ENCODE results near the gene TTC31. TPM values are rescaled to one million over a fixed set of nuclear protein-coding genes. Genes with fewer than 3 reads are reported as not detected.

The TTC31 gene
- total and polyA plus RNA-seq, 2 donors (not counting 1 experiment from before 2014, with no cell fraction given), result 68.5 to 72.3 TPM

DNA sequence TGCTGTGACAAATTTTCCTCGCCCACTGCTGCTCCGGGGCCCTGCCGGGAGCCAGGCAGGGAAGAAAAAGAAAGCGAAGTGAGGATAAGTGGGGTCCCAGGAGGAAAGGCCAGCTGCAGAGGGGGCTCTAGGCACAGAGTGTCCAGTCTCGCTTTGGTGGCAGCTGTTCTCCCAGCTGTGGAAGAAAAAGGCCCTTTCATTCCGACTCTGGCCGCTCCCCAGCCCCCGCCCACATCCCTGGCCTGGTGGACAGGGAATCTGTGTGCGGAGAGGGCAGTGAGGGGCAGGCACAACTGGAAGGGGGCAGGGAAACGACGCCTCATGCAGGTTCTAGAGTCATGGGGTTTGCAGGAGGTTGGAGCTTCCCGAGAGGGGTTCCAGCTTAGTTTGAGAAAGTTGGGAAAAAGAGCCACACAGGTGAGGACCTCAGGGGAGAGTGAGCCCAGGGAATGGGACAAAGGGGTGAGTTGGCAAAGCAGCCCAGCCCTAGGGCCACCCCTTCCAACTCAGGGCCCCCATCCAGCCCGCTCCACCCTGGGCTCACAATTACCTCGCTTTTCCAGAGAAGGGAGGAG lies 43.0 kb upstream of the TTC31 start:
- H3K4me1 Mint-ChIP-seq, result peaks cover 48% of the 10 kb centered on the region
- peak overlapping the region; percentile 95 for H3K4me2 ChIP-seq (replicated peaks; ENCODE audit: low read depth, low read length, poor library complexity, severe bottlenecking)
- peaks cover 0 to 9% (median 0%) of the 10 kb centered on the region in 3 donors for H3K9me3 ChIP-seq (ENCODE audit: control extremely low read depth in 1 of 3, control insufficient read depth in 2 of 3, insufficient read depth in 1 of 3, low read length in 2 of 3)
- H3K27ac Mint-ChIP-seq, result peak overlapping the region; percentile 67
- H4K20me1 ChIP-seq (ENCODE audit: control insufficient read depth, insufficient read depth, low read length, poor library complexity, severe bottlenecking), result no peaks in the 10 kb centered on the region
- peak overlapping the region; percentile 72 for H2AFZ ChIP-seq (ENCODE audit: insufficient read depth, low read depth, low read length, poor library complexity, severe bottlenecking)
- POLR2A ChIA-PET, result interaction anchor here (0.5 to 1.4 kb wide), 4 partner anchors 15 to 258 kb away, joined by 3 to 7 read pairs (median 4); partner anchors contain the start of genes C2orf81, INO80B, WBP1 and WDR54
- H3K4me3 ChIP-seq (ENCODE audit: control extremely low read depth in 1 of 5, extremely low read depth in 1 of 5, insufficient read depth in 1 of 5, low read depth in 2 of 5, low read length in 4 of 5), result peak overlapping the region; percentile 14 to 55 (median 49)
- H3K9ac ChIP-seq (ENCODE audit: low read length), result peak overlapping the region; percentile 60
- DNase-seq (no peak), ATAC-seq (ENCODE audit: low read depth) (no peak)
- H3K4me1 ChIP-seq (ENCODE audit: control insufficient read depth in 2 of 2, insufficient read depth in 2 of 2, low read length in 2 of 2), result peaks cover 36 to 46% of the 10 kb centered on the region in 2 donors
- peaks cover 16% of the 10 kb centered on the region for H3K27me3 Mint-ChIP-seq
- CTCF ChIA-PET, result interaction anchor here (0.7 to 1.3 kb wide), 8 partner anchors 13 to 92 kb away, joined by 3 to 7 read pairs (median 3); no protein-coding TSS in a partner anchor
- no peaks in the 10 kb centered on the region for H3K9me3 Mint-ChIP-seq (ENCODE audit: insufficient read depth)
- 33% methylated on average over 13 of the region's 14 CpGs for WGBS (ENCODE audit: insufficient coverage)
- peak overlapping the region; percentile 83 for H3K4me3 Mint-ChIP-seq
- intact Hi-C loops (cut with micrococcal nuclease), result loop anchor here (1.0 kb wide), 2 partner anchors 14 to 19 kb away; partner anchors contain the start of genes C2orf81 and WDR54
- H3K27ac ChIP-seq (ENCODE audit: low read length in 2 of 2), result no peak overlapping the region
- no peaks in the 10 kb centered on the region for H3K79me2 ChIP-seq (ENCODE audit: control insufficient read depth, insufficient read depth, low read length)
- peaks cover 0 to 43% (median 13%) of the 10 kb centered on the region in 4 experiments for H3K27me3 ChIP-seq (replicated peaks in 1 of 4; ENCODE audit: control extremely low read depth in 1 of 4, control insufficient read depth in 3 of 4, insufficient read depth in 4 of 4, low read length in 3 of 4)
- TF ChIP-seq EZH2 (IDR thresholded peaks at IDR 0.05; ENCODE audit: borderline replicate concordance, insufficient read depth, low read depth, low read length, poor library complexity, severe bottlenecking) (no peak), CTCF (IDR thresholded peaks at IDR 0.05) (no peak)
- no peaks in the 10 kb centered on the region for H3K36me3 ChIP-seq (replicated peaks in 1 of 2; ENCODE audit: control extremely low read depth in 1 of 2, control insufficient read depth in 1 of 2, extremely low read depth in 1 of 2, insufficient read depth in 2 of 2, low read length in 1 of 2)
